Neural cell (in vitro differentiated cells): ENCODE data around the gene S1PR3. TPM values are rescaled to one million over a fixed set of nuclear protein-coding genes. Genes with fewer than 3 reads are reported as not detected.

Experiments
- H2AFZ ChIP-seq: fragments of 200-600, 300-800 bp; sonication (generic), shearing (Covaris generic); 2 replicates; pipeline ENCODE4 v1.6.0; 2014; ENCODE audit warnings: low read depth, mild to moderate bottlenecking, antibody characterized with exemption, low read length, moderate library complexity
- H3F3A ChIP-seq: fragments of 200-600 bp; shearing (Covaris generic); 2 replicates; pipeline ENCODE4 v1.6.1; 2016; ENCODE audit warnings: mild to moderate bottlenecking, moderate library complexity, mixed read lengths, antibody characterized with exemption, low read length; ENCODE audit not compliant: insufficient read depth, poor library complexity, severe bottlenecking
- H3K27ac ChIP-seq: fragments of 200-600, 300-800 bp; sonication (generic), shearing (Covaris generic); 2 replicates; pipeline ENCODE4 v1.5.1; 2014; ENCODE audit warnings: mild to moderate bottlenecking, low read length, moderate library complexity
- H3K27me3 ChIP-seq: fragments of 300-800, 200-600 bp; sonication (generic), shearing (Covaris generic); 2 replicates; pipeline ENCODE4 v1.6.0; 2014; ENCODE audit warnings: mild to moderate bottlenecking, low read depth, low read length, moderate library complexity; ENCODE audit not compliant: insufficient read depth
- H3K36me3 ChIP-seq: fragments of 300-800, 200-600 bp; sonication (generic), shearing (Covaris generic); 2 replicates; pipeline ENCODE4 v1.5.1; 2014; ENCODE audit warnings: mild to moderate bottlenecking, antibody characterized with exemption, low read length, moderate library complexity; ENCODE audit not compliant: insufficient read depth
- H3K4me2 ChIP-seq: fragments of 300-800, 200-600 bp; sonication (generic), shearing (Covaris generic); 2 replicates; pipeline ENCODE4 v1.6.0; 2014; ENCODE audit warnings: mild to moderate bottlenecking, low read length
- H3K4me3 ChIP-seq: fragments of 300-800, 200-600 bp; sonication (generic), shearing (Covaris generic); 2 replicates; pipeline ENCODE4 v1.5.1; 2014; ENCODE audit warnings: mild to moderate bottlenecking, low read length, moderate library complexity
- H3K79me2 ChIP-seq: fragments of 200-600 bp; shearing (Covaris generic); replicated peaks from 2 replicates; pipeline ENCODE4 v1.6.0; 2014; ENCODE audit warnings: mild to moderate bottlenecking, low read length, moderate library complexity; ENCODE audit not compliant: insufficient read depth
- H3K9ac ChIP-seq: fragments of 300-800, 200-600 bp; sonication (generic), shearing (Covaris generic); 2 replicates; pipeline ENCODE4 v1.6.1; 2016; ENCODE audit warnings: mild to moderate bottlenecking, low read length, mixed read lengths
- H3K9me2 ChIP-seq: fragments of 200-600 bp; shearing (Covaris generic); 2 replicates; pipeline ENCODE4 v1.6.1; 2016; ENCODE audit warnings: mild to moderate bottlenecking, low read length, mixed read lengths; ENCODE audit not compliant: insufficient read depth
- H3K9me3 ChIP-seq: fragments of 200-600, 300-800 bp; sonication (generic), shearing (Covaris generic); 2 replicates; pipeline ENCODE4 v1.6.1; 2016; ENCODE audit warnings: mild to moderate bottlenecking, mixed run types, low read length, moderate library complexity, mixed read lengths
- H4K20me1 ChIP-seq: fragments of 200-600 bp; shearing (Covaris generic); 2 replicates; pipeline ENCODE4 v1.6.1; 2016; ENCODE audit warnings: mild to moderate bottlenecking, mixed run types; ENCODE audit not compliant: insufficient read depth
- EP300 ChIP-seq: fragments of 450-650 bp; conservative IDR thresholded peaks from 2 replicates; pipeline ENCODE4 v1.6.1; 2014; ENCODE audit warnings: antibody characterized with exemption, mild to moderate bottlenecking, moderate library complexity; ENCODE audit not compliant: poor library complexity, severe bottlenecking
- EZH2 ChIP-seq: fragments of 200-600, 300-800 bp; shearing (Covaris generic), sonication (generic); IDR thresholded peaks from 2 replicates; pipeline ENCODE4 v1.6.1; 2014; ENCODE audit warnings: antibody characterized with exemption, low read length, borderline replicate concordance, mild to moderate bottlenecking; ENCODE audit not compliant: insufficient read depth, poor library complexity, severe bottlenecking
- MXI1 ChIP-seq: fragments of 450-650 bp; conservative IDR thresholded peaks from 2 replicates; pipeline ENCODE4 v1.6.1; 2014; ENCODE audit warnings: antibody characterized with exemption, mild to moderate bottlenecking; ENCODE audit not compliant: poor library complexity, severe bottlenecking
- POLR2AphosphoS5 ChIP-seq: IDR thresholded peaks from 2 replicates; pipeline ENCODE4 v1.6.1; 2012
- RAD21 ChIP-seq: fragments of 450-650 bp; conservative IDR thresholded peaks from 2 replicates; pipeline ENCODE4 v1.6.1; 2014; ENCODE audit warnings: antibody characterized with exemption, mild to moderate bottlenecking, moderate library complexity
- REST ChIP-seq: IDR thresholded peaks from 2 replicates; pipeline ENCODE4 v1.6.1; 2012; ENCODE audit warnings: borderline replicate concordance
- SMC3 ChIP-seq: fragments of 450-650 bp; conservative IDR thresholded peaks from 2 replicates; pipeline ENCODE4 v1.6.1; 2014; ENCODE audit warnings: antibody characterized with exemption, mild to moderate bottlenecking, moderate library complexity; ENCODE audit not compliant: poor library complexity
- TAF1 ChIP-seq: IDR thresholded peaks from 2 replicates; pipeline ENCODE4 v1.6.1; 2012; ENCODE audit warnings: low read depth
- polyA plus RNA-seq: library from polyadenylated mRNA; depleted of rRNA; stranded (reverse); fragments of >200 nt; gene quantifications from 2 replicates; pipeline ENCODE4 v1.2.3, GENCODE V29; 2014
- TF ChIP-seq, protein P1 (sequence below): fragments of 450-650 bp; IDR thresholded peaks from 2 replicates; pipeline ENCODE4 v1.5.1; 2014; ENCODE audit warnings: antibody characterized with exemption, mild to moderate bottlenecking, moderate library complexity; ENCODE audit not compliant: poor library complexity, severe bottlenecking

Gene S1PR3
- polyA plus RNA-seq, 1 donor from 2014 or later: 0.12 TPM

DNA sequence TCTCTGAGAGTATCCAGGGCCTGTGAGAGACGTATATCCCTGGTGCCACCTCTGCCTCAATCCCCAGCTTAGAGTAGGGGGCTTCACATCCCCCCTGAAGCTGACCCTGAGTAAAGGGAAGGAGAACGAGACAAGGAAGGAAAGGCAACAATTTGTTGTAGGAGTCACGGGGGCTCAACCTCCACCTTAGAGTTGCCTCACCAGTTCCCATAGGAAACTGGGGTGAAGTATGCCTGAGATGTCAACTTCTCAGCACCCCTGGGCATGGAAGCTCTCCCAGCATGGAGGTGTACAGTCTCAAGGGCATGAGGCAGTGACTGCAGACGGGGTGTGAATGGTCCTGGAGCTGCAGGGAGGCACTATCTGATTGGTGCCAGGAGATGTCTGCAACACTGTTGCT lies 53.6 kb downstream of the S1PR3 start:
- Histone ChIP-seq H3K27me3 (no peaks in the 10 kb centered on the region), H3K4me2 (no peak overlapping the region), H3K79me2 (no peaks in the 10 kb centered on the region), H3K4me3 (no peak overlapping the region), H3K9ac (no peak overlapping the region), H3F3A (no peaks in the 10 kb centered on the region), H4K20me1 (no peaks in the 10 kb centered on the region), H3K27ac (no peak overlapping the region), H3K9me2 (no peaks in the 10 kb centered on the region), H3K9me3 (no peaks in the 10 kb centered on the region), H2AFZ (no peak overlapping the region), H3K36me3 (peaks cover 6% of the 10 kb centered on the region)
- TF ChIP-seq, protein P1, sequence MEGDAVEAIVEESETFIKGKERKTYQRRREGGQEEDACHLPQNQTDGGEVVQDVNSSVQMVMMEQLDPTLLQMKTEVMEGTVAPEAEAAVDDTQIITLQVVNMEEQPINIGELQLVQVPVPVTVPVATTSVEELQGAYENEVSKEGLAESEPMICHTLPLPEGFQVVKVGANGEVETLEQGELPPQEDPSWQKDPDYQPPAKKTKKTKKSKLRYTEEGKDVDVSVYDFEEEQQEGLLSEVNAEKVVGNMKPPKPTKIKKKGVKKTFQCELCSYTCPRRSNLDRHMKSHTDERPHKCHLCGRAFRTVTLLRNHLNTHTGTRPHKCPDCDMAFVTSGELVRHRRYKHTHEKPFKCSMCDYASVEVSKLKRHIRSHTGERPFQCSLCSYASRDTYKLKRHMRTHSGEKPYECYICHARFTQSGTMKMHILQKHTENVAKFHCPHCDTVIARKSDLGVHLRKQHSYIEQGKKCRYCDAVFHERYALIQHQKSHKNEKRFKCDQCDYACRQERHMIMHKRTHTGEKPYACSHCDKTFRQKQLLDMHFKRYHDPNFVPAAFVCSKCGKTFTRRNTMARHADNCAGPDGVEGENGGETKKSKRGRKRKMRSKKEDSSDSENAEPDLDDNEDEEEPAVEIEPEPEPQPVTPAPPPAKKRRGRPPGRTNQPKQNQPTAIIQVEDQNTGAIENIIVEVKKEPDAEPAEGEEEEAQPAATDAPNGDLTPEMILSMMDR: no peak
- TF ChIP-seq POLR2AphosphoS5: no peak
- no peak for TF ChIP-seq REST
- TF ChIP-seq TAF1: no peak
- no peak for TF ChIP-seq EP300
- no peak for TF ChIP-seq MXI1
- no peak for TF ChIP-seq RAD21
- no peak for TF ChIP-seq SMC3
- no peak for TF ChIP-seq EZH2

DNA sequence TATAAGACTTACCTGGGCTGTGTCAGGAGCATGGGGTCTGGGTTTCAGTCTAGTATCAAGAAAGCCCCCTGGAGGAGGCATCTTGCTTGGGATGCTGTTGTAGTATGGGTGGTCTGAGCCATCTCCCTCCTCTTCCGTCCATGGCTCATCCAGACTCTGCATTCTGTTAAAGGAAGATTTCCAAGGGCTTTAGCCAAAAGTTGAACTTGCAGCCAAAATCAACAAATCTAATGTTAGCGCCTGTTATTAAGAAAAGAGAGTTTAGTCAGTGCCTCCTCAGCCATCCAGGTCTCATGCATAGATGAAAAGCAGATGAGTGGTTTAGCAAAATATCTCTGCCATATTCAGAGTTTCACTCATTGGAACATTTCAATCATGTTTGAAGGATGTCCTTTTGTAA lies 55.6 kb downstream of the S1PR3 start:
- Histone ChIP-seq H2AFZ (no peak overlapping the region), H3K9ac (no peak overlapping the region), H3K36me3 (peaks cover 6% of the 10 kb centered on the region), H4K20me1 (no peaks in the 10 kb centered on the region), H3K27ac (no peak overlapping the region), H3F3A (no peaks in the 10 kb centered on the region), H3K9me3 (no peaks in the 10 kb centered on the region), H3K4me3 (no peak overlapping the region), H3K27me3 (no peaks in the 10 kb centered on the region), H3K9me2 (no peaks in the 10 kb centered on the region), H3K4me2 (no peak overlapping the region), H3K79me2 (no peaks in the 10 kb centered on the region)
- TF ChIP-seq RAD21 (no peak), POLR2AphosphoS5 (no peak), EZH2 (no peak), REST (no peak), EP300 (no peak), TAF1 (no peak), SMC3 (no peak), MXI1 (no peak)
- TF ChIP-seq, protein P1: no peak
